Neural crest cell (in vitro differentiated cells): ENCODE results near the gene ATRN. TPM values are rescaled to one million over a fixed set of nuclear protein-coding genes. Genes with fewer than 3 reads are reported as not detected.

Experiments
- DNase-seq: peaks from one replicate; pipeline ENCODE4 v3.0.0; 2021; ENCODE audit warnings: low read depth, mixed read lengths, low spot score
- H3K27ac Mint-ChIP-seq: one replicate; pipeline ENCODE4 v1.8.0; 2021; ENCODE audit warnings: mild to moderate bottlenecking, mixed read lengths; ENCODE audit not compliant: unreplicated experiment
- H3K27me3 Mint-ChIP-seq: 2 replicates; pipeline ENCODE4 v1.8.0; 2021; ENCODE audit warnings: low read depth, mild to moderate bottlenecking, mixed read lengths
- H3K36me3 Mint-ChIP-seq: 2 replicates; pipeline ENCODE4 v1.8.0; 2021; ENCODE audit warnings: low read depth, mild to moderate bottlenecking, mixed read lengths
- H3K4me1 Mint-ChIP-seq: 2 replicates; pipeline ENCODE4 v1.8.0; 2021; ENCODE audit warnings: mixed read lengths
- H3K4me3 Mint-ChIP-seq: one replicate; pipeline ENCODE4 v1.8.0; 2021; ENCODE audit warnings: mild to moderate bottlenecking, mixed read lengths
- H3K9me3 Mint-ChIP-seq: 2 replicates; pipeline ENCODE4 v1.8.0; 2021; ENCODE audit warnings: mixed read lengths
- total RNA-seq: library from RNA; stranded (reverse); gene quantifications from 2 replicates; pipeline ENCODE4 v1.2.1, GENCODE V29; 2021
- TF ChIP-seq, protein P1 (sequence below): fragments of 200-600 bp; sonication (generic); conservative IDR thresholded peaks from 2 replicates; pipeline ENCODE4 v1.5.0; 2021; ENCODE audit warnings: antibody characterized with exemption, mild to moderate bottlenecking

ATRN gene
- total RNA-seq, 1 donor from 2014 or later, result 28.6 TPM

DNA sequence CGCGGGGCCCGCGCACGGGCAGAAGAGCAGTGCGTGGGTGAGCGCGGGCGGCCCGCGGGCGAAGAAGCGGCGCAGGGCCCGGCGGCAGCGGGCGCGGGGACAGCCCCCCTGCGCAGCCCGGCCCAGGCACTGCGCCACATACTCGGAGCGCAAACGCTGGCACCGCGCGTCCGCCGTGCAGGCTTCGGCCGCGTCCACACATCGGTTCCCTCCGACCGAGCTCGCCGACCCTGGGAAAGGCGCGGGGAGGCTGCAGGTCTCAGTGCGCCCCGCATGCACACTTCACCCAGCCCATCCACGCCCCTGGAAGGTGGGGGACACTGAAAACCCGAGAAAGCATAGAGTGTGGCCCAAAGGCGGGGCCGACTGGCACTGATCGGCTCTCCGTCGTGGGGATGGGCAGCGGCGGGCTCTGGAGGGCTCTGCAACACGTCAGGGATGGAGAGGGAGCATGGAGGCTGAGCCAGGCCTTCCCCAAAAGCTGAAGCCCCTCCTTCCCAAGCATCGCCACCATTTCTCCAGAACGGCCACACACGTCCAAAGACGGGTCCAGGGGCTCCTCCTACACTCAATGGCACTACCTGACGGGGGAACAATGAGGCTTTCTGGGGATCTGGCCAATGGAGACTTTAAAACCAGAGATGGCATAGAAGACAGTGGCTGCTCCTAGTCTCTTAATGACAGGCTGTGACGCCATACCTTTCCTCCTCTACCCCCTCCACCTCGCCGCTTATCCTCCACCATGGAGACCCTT lies 190.4 kb downstream of the ATRN start:
- Mint-ChIP-seq H3K27me3 (peaks cover 48% of the 10 kb centered on the region), H3K36me3 (no peaks in the 10 kb centered on the region), H3K27ac (no peak overlapping the region), H3K4me1 (peaks cover 6% of the 10 kb centered on the region), H3K4me3 (no peak overlapping the region), H3K9me3 (no peaks in the 10 kb centered on the region)
- DNase-seq, result no peak
- TF ChIP-seq, protein P1, sequence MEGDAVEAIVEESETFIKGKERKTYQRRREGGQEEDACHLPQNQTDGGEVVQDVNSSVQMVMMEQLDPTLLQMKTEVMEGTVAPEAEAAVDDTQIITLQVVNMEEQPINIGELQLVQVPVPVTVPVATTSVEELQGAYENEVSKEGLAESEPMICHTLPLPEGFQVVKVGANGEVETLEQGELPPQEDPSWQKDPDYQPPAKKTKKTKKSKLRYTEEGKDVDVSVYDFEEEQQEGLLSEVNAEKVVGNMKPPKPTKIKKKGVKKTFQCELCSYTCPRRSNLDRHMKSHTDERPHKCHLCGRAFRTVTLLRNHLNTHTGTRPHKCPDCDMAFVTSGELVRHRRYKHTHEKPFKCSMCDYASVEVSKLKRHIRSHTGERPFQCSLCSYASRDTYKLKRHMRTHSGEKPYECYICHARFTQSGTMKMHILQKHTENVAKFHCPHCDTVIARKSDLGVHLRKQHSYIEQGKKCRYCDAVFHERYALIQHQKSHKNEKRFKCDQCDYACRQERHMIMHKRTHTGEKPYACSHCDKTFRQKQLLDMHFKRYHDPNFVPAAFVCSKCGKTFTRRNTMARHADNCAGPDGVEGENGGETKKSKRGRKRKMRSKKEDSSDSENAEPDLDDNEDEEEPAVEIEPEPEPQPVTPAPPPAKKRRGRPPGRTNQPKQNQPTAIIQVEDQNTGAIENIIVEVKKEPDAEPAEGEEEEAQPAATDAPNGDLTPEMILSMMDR, result no peak

DNA sequence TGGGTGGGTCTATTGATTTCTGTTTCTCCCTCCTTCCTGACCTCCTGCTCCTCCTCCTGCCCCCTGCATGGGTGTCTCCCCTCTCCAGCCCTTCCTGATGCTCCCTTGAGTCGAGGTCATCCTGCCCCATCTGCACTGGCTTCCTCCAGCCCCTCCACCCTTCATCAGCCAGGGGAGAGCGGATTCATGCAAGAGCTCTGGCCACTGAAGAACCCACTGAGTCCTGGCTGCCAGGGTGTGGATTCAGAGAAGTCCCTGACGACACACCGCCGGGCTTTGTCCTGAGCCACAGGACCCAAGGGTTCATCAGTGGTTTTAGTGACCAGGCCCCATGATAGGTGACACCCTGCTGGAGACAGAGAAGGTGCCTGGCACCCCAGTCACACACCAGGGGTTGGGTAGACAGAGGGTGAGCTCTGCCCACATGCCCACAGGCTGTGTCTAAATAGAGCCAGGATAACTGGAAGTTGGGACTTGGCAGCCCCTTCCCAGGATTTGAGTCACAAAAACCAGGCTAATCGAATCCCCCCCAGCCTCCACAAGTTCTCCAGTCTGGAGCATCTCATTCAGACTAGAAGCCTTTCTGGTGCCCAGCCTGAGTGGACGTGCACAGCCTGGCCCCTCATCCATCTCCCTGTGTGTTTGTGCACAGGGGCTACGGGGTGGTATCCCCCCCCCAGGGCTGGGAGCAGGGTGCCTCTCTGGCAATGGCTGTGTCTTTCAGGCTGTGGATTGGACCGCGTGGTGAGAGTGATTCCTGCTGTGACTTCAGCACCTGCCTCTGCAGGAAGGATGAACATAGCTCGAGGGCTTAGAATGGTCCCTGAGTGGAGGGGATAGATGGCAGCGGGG lies 191.2 kb downstream of the ATRN start:
- H3K4me3 Mint-ChIP-seq, result no peak overlapping the region
- TF ChIP-seq, protein P1, result no peak
- H3K36me3 Mint-ChIP-seq, result no peaks in the 10 kb centered on the region
- no peak for DNase-seq
- no peaks in the 10 kb centered on the region for H3K9me3 Mint-ChIP-seq
- H3K27me3 Mint-ChIP-seq, result peaks cover 48% of the 10 kb centered on the region
- H3K27ac Mint-ChIP-seq, result no peak overlapping the region
- H3K4me1 Mint-ChIP-seq, result peaks cover 6% of the 10 kb centered on the region

DNA sequence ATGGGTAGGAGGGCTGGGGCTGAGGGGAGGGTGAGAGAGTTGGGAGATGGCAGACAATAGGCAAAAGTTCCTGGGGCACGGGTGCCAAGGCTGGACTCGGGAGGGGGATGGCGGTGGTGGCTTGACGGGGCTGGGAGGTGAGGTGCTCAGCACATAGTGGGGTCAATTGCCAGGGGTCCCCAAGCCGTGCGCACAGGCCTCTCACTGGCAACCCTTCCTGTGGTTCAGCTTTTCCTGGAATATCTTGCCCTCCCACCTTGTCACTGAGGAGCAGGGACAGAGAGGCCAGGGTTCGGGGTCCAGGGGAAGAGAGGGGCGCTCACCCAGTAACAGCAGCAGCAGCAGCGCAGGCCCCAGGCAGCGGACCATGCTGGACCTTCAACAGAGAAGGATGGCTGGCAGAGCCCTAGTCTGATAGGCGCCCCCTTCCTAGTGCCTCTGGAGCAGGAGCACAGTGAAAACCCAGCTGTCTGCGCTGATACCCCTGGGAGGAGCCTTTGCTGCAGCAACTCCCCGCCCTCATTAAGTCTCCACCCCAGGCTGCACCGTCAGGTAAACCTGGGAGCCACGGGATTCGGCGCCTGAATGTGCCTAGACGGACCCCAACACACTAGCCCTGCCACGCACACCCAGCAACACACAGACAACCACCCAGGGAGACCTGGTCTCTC lies 192.3 kb downstream of the ATRN start, which contains the start of gene GFRA4:
Gene GFRA4 (minus strand): TSS at position 369 of the 671 bp plus-strand sequence. CDS start 0 bp downstream, at position 369.
- no peak for DNase-seq
- Mint-ChIP-seq H3K36me3 (no peaks in the 10 kb centered on the region), H3K27me3 (peaks cover 48% of the 10 kb centered on the region), H3K4me1 (peaks cover 6% of the 10 kb centered on the region), H3K4me3 (no peak within 1 kb of the TSS), H3K9me3 (no peaks in the 10 kb centered on the region), H3K27ac (no peak within 1 kb of the TSS)
- TF ChIP-seq, protein P1, result no peak

DNA sequence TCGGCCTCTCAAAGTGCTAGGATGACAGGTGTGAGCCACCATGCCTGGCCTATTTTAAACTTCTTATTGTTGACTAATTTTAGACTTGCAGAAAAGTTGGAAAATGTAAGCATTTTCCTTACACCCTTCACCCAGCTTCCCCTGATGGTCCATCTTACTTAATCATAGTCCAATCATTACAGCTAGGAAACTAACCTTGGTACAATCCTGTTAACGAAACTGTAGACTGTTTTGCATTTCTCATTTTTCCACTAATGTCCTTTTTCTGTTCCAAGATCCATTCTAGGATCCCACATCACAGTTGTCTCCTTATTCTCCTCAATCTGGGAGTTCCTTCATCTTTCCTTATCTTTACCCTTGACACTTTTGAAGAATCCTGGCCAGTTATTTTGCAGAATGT lies 193.0 kb downstream of the ATRN start:
- H3K4me1 Mint-ChIP-seq, result peaks cover 3% of the 10 kb centered on the region
- DNase-seq, result no peak
- no peaks in the 10 kb centered on the region for H3K9me3 Mint-ChIP-seq
- H3K27me3 Mint-ChIP-seq, result peaks cover 46% of the 10 kb centered on the region
- H3K4me3 Mint-ChIP-seq, result no peak overlapping the region
- no peak overlapping the region for H3K27ac Mint-ChIP-seq
- H3K36me3 Mint-ChIP-seq, result no peaks in the 10 kb centered on the region
- TF ChIP-seq, protein P1, result no peak

DNA sequence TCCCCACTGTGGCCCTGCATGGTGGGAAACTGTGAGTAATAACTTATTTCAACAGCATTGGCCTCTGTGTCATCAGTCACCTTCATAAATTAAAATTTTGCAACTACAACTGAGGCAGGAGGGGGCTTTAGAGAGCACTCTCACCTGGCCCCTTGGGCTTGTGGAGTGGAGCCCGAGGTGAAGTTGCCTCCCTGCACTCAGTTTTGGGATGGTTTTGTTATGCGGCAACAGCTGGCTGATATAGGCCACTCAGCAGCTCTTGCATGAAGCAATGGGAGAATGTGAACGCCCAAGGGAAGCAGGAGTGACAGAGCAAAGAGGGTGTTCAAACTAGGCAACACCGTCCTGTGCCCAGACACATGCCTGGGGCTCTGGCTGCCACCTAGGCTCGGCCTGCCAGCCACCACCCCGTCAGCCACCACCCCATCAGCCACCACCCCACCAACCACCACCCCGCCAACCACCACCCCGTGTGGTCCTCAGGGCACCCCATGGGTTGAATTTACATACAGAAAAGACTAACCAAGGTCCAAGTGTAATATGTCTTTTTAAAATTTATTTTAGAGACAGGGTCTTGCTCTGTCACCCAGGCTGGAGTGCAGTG lies 196.7 kb downstream of the ATRN start:
- Mint-ChIP-seq H3K36me3 (no peaks in the 10 kb centered on the region), H3K27ac (no peak overlapping the region), H3K4me1 (no peaks in the 10 kb centered on the region), H3K4me3 (no peak overlapping the region), H3K9me3 (no peaks in the 10 kb centered on the region), H3K27me3 (peaks cover 16% of the 10 kb centered on the region)
- TF ChIP-seq, protein P1, result no peak
- DNase-seq, result no peak
